Prostate gland (tissue), 2 donors: ENCODE data around the gene HTATIP2.

ENCODE experiments used
- CTCF ChIP-seq, 4 experiments: fragments of 200-600 bp in 2 of 4; fragments of 450-650 bp in 2 of 4; sonication (generic) in 2 of 4; IDR thresholded peaks; 1 replicate in 3 of 4; 2 replicates in 1 of 4; pipeline ENCODE4 v1.5.1; 2016 to 2019; ENCODE audit warnings: antibody characterized with exemption in 4 of 4, mild to moderate bottlenecking in 2 of 4, moderate library complexity in 2 of 4
- POLR2A ChIP-seq: fragments of 450-650 bp; IDR thresholded peaks from one replicate; pipeline ENCODE4 v1.6.1; 2016; ENCODE audit warnings: antibody characterized with exemption, mild to moderate bottlenecking

- TF ChIP-seq CTCF (IDR thresholded peaks at IDR 0.05) (no peak), POLR2A (no peak)
Measured at GRCh38 chr11:20315800-20316199, 47.7 kb upstream of the HTATIP2 start.
